Measurements from ENCODE around the gene SERPINA1. TPM values are rescaled to one million over a fixed set of nuclear protein-coding genes. Genes with fewer than 3 reads are reported as not detected.
"Not testable (repeated sequence)": the region's sequence is repeated elsewhere in the genome, so short reads cannot be mapped to it uniquely, and the experiment has no call there.

Gene SERPINA1
- polyA plus RNA-seq, 1 donor from 2014 or later: 1.4 TPM

DNA sequence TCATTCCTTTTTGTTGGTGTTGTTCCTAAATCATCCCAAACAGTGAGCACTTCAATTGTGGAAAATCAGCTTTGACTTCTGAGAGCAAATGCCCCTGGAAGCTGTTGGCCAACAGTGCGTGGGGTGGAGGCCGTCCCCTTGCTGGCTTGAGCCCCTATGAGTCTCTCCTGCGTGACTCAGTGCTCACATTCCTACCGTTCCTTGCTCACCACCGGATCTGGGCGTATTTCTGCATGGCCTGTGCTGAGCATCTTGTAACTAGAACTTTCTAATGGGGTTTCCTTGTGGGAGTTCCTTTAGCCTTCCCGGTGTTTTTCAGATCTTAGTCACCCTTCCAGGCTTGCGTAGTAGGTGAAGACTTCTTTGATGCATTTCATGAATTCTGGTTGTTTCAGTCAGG lies 14.7 kb downstream of the SERPINA1 start:
- no peaks in the 10 kb centered on the region for H3K36me3 Mint-ChIP-seq
- no peak overlapping the region for H3K4me3 Mint-ChIP-seq
- no peak overlapping the region for H3K27ac Mint-ChIP-seq
- no peaks in the 10 kb centered on the region for H3K9me3 Mint-ChIP-seq
- H3K27me3 Mint-ChIP-seq: no peaks in the 10 kb centered on the region
- H3K4me1 Mint-ChIP-seq: peaks cover 0 to 2% (median 0%) of the 10 kb centered on the region in 3 donors

GRCh38 chr14:94372021-94372605 lies 16.3 kb downstream of the SERPINA1 start:
- Mint-ChIP-seq H3K36me3 (no peaks in the 10 kb centered on the region), H3K4me3 (no peak overlapping the region), H3K27ac (no peak overlapping the region), H3K9me3 (no peaks in the 10 kb centered on the region), H3K27me3 (no peaks in the 10 kb centered on the region), H3K4me1 (peaks cover 0 to 2% (median 0%) of the 10 kb centered on the region in 3 donors)

DNA sequence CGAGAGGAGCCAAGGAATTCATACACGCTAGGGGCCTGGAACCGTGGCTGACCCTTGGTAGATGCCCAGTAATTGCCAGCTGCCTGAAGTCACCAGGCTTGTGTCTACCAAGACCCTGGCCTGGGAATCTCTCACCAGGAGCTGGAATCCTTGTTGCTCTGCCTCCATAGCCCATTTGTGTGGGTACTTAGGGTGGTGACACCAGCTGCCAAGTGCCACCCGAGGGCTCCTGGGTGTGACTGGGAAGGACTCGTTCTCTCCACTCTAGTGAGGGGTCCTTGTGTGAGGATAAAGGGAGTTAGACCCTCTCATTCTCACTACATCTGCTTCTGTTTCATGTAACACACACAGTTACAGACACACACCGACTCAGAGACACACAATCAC lies 17.9 kb downstream of the SERPINA1 start:
- peaks cover 0 to 2% (median 0%) of the 10 kb centered on the region in 3 donors for H3K4me1 Mint-ChIP-seq
- H3K36me3 Mint-ChIP-seq: no peaks in the 10 kb centered on the region
- no peaks in the 10 kb centered on the region for H3K9me3 Mint-ChIP-seq

GRCh38 chr14:94369766-94370523 lies 18.5 kb downstream of the SERPINA1 start:
- H3K4me1 Mint-ChIP-seq, H3K27ac Mint-ChIP-seq: not testable (repeated sequence)

More for the DNA sequence above, 17.9 kb downstream of the SERPINA1 start:
- Mint-ChIP-seq H3K27me3 (no peaks in the 10 kb centered on the region), H3K4me3 (no peak overlapping the region), H3K27ac (no peak overlapping the region)

DNA sequence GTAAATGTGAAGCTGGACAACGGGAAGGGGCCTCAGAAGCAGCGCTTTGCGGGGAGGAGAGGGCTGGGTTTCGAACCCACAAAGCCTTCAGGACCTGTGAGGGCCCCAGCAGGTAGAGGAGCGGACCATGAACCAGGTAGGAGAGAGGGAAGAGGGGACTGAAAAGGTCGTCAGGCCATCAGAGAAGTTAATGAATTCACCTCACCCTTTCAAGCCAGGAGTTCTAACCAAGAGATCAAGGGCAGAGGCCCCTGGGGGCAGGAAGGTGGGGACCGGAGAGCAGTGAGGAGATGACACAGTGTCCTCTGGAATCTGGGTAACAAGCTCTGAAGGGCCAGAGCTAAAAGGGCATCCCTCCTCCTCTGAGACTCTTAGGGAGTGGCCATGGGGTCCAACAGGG lies 19.4 kb downstream of the SERPINA1 start:
- H3K27me3 Mint-ChIP-seq: no peaks in the 10 kb centered on the region
- no peaks in the 10 kb centered on the region for H3K9me3 Mint-ChIP-seq
- peaks cover 0 to 2% (median 0%) of the 10 kb centered on the region in 3 donors for H3K4me1 Mint-ChIP-seq
- H3K36me3 Mint-ChIP-seq: no peaks in the 10 kb centered on the region
- no peak overlapping the region for H3K4me3 Mint-ChIP-seq
- H3K27ac Mint-ChIP-seq: no peak overlapping the region

More at GRCh38 chr14:94369766-94370523, 18.5 kb downstream of the SERPINA1 start:
- H3K9me3 Mint-ChIP-seq, H3K27me3 Mint-ChIP-seq, H3K4me3 Mint-ChIP-seq, H3K36me3 Mint-ChIP-seq: not testable (repeated sequence)

GRCh38 chr14:94368243-94368590 lies 20.2 kb downstream of the SERPINA1 start:
- no peaks in the 10 kb centered on the region for H3K36me3 Mint-ChIP-seq
- peaks cover 0 to 2% (median 0%) of the 10 kb centered on the region in 3 donors for H3K4me1 Mint-ChIP-seq
- H3K4me3 Mint-ChIP-seq: no peak overlapping the region
- no peak overlapping the region for H3K27ac Mint-ChIP-seq
- H3K9me3 Mint-ChIP-seq: peaks cover 0 to 2% (median 0%) of the 10 kb centered on the region in 3 donors
- no peaks in the 10 kb centered on the region for H3K27me3 Mint-ChIP-seq

DNA sequence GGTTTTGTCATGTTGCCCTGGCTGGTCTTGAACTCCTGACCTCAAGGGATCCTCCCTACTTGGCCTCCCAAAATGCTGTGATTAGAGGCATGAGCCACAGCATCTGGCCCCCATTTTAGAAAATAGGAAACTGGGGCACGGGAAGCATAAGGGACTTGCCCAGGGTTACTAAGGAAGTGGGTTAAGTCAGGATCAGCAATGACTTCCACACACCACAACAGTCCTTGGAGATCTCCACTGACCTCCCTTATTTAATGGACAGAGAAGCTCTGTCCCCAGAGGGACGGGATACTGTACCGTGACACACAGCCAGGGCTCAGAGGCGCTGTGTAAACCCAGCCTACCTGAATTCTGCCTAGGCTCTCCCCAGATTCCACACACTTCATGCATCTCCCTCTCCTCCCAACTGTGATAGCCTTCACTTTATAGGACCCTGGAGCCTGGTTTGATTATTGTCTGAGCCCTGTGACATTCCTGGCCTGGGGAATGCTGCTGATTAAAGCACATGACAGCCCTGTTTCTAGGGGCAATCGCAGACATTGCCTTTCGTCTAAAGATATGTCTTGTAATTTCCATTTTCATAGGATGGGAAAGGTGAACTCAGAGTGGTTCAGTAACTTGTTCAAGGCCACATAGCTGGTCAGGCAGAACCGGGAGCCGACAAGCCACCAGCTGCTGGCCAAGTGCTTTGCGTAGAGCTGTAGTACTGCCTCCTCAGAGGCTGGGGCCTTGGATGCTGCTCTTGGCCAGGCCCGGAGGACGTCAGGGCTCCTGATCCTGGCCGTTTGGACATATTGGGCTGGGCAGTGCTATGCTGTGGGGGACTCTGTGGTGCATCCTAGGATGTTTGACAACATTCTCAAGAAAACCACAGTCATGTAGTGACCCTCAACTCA lies 20.8 kb downstream of the SERPINA1 start:
- Mint-ChIP-seq H3K4me1 (peaks cover 0 to 2% (median 0%) of the 10 kb centered on the region in 3 donors), H3K36me3 (no peaks in the 10 kb centered on the region), H3K9me3 (peaks cover 0 to 2% (median 0%) of the 10 kb centered on the region in 3 donors), H3K27ac (no peak overlapping the region), H3K27me3 (no peaks in the 10 kb centered on the region), H3K4me3 (no peak overlapping the region)

- peaks cover 2% of the 10 kb centered on the region for H3K27me3 Mint-ChIP-seq
- peaks cover 0 to 2% (median 0%) of the 10 kb centered on the region in 3 donors for H3K4me1 Mint-ChIP-seq
- no peaks in the 10 kb centered on the region for H3K36me3 Mint-ChIP-seq
- H3K9me3 Mint-ChIP-seq: peaks cover 0 to 2% (median 0%) of the 10 kb centered on the region in 3 donors
- peak within 1 kb of the TSS in 1 of 3 donors; percentile 20 for H3K27ac Mint-ChIP-seq
- no peak within 1 kb of the TSS for H3K4me3 Mint-ChIP-seq
Measured at GRCh38 chr14:94366146-94366915, 22.1 kb downstream of the SERPINA1 start, which contains the start of gene SERPINA2. SERPINA2 (minus strand) TSS chr14:94366698.

GRCh38 chr14:94365624-94366023 lies 22.8 kb downstream of the SERPINA1 start:
- Mint-ChIP-seq H3K27me3 (peaks cover 6% of the 10 kb centered on the region), H3K36me3 (no peaks in the 10 kb centered on the region), H3K4me3 (no peak overlapping the region), H3K4me1 (no peaks in the 10 kb centered on the region), H3K9me3 (peaks cover 0 to 2% (median 0%) of the 10 kb centered on the region in 3 donors), H3K27ac (no peak overlapping the region)

GRCh38 chr14:94364964-94365363 lies 23.4 kb downstream of the SERPINA1 start:
- H3K27me3 Mint-ChIP-seq: peaks cover 6% of the 10 kb centered on the region
- no peaks in the 10 kb centered on the region for H3K4me1 Mint-ChIP-seq
- H3K9me3 Mint-ChIP-seq: peaks cover 0 to 2% (median 0%) of the 10 kb centered on the region in 3 donors
- H3K4me3 Mint-ChIP-seq: no peak overlapping the region
- no peaks in the 10 kb centered on the region for H3K36me3 Mint-ChIP-seq
- peak overlapping the region in 1 of 3 donors; percentile 67 for H3K27ac Mint-ChIP-seq

DNA sequence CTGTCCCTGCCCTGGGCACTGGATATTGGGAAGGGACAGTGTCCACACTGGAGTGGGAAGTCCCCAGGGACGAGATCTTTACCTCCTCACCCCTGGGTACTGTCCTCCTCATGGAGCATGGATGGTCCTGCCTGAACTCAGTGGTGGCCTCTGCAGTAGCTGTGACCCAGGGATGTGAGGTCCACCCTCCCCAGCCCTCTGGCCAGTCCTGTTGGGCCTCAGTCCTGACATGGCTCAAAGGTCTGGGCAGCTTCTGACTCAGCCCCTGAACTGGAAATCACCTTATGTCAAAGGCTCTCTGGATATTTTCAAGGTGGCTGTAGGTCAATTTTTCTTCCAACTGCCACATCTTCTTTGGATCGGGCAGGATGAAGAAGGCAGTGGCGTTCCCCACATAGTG lies 24.4 kb downstream of the SERPINA1 start:
- H3K4me1 Mint-ChIP-seq: no peaks in the 10 kb centered on the region

GRCh38 chr14:94363151-94363624 lies 25.2 kb downstream of the SERPINA1 start:
- Mint-ChIP-seq H3K27ac (no peak overlapping the region), H3K4me1 (no peaks in the 10 kb centered on the region), H3K27me3 (peaks cover 6% of the 10 kb centered on the region), H3K4me3 (no peak overlapping the region), H3K36me3 (no peaks in the 10 kb centered on the region), H3K9me3 (peaks cover 0 to 2% (median 0%) of the 10 kb centered on the region in 3 donors)

More for the DNA sequence above, 24.4 kb downstream of the SERPINA1 start:
- Mint-ChIP-seq H3K9me3 (peaks cover 0 to 2% (median 0%) of the 10 kb centered on the region in 3 donors), H3K27me3 (peaks cover 6% of the 10 kb centered on the region), H3K4me3 (no peak overlapping the region), H3K27ac (no peak overlapping the region), H3K36me3 (no peaks in the 10 kb centered on the region)

- H3K9me3 Mint-ChIP-seq: peaks cover 0 to 2% (median 0%) of the 10 kb centered on the region in 3 donors
- peak overlapping the region in 2 of 4 donors; percentile 1 to 47 for H3K4me3 Mint-ChIP-seq
- H3K36me3 Mint-ChIP-seq: no peaks in the 10 kb centered on the region
- peaks cover 6% of the 10 kb centered on the region for H3K27me3 Mint-ChIP-seq
- no peaks in the 10 kb centered on the region for H3K4me1 Mint-ChIP-seq
- no peak overlapping the region for H3K27ac Mint-ChIP-seq
Measured at GRCh38 chr14:94362614-94363133, 25.7 kb downstream of the SERPINA1 start.

DNA sequence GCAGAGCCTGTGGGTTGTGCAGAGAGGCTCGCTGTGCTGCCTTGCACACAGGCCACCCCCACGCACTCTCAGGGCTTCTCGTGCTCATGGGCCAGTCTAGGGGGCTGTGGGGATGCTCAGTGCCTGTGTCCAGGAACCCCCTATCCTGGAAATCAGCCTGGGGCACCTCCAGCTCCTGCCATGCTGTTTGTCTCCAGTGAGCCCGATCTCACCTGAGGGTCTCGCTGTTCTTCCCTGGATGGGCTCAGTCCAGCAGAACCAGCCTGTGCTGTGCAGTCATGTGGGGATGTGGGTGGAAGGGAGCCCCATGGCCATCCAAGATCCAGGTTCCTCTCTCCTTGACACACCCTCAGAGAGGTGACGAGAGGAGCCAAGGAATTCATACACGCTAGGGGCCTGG lies 26.7 kb downstream of the SERPINA1 start:
- no peak overlapping the region for H3K27ac Mint-ChIP-seq
- peaks cover 6% of the 10 kb centered on the region for H3K27me3 Mint-ChIP-seq

More for the DNA sequence above, 26.7 kb downstream of the SERPINA1 start:
- no peaks in the 10 kb centered on the region for H3K36me3 Mint-ChIP-seq
- no peaks in the 10 kb centered on the region for H3K4me1 Mint-ChIP-seq
- H3K4me3 Mint-ChIP-seq: no peak overlapping the region
- H3K9me3 Mint-ChIP-seq: peaks cover 0 to 2% (median under 1%) of the 10 kb centered on the region in 3 donors
